ENCODE results near the gene LRG1.

GRCh38 chr19:4575267-4576015 lies 35.6 kb upstream of the LRG1 start:
- TF ChIP-seq CTCF (IDR thresholded peaks at IDR 0.05) (no peak), ZFX (IDR thresholded peaks at IDR 0.05; ENCODE audit: borderline replicate concordance) (no peak)
